Measurements from ENCODE around the gene CLDN22.

DNA sequence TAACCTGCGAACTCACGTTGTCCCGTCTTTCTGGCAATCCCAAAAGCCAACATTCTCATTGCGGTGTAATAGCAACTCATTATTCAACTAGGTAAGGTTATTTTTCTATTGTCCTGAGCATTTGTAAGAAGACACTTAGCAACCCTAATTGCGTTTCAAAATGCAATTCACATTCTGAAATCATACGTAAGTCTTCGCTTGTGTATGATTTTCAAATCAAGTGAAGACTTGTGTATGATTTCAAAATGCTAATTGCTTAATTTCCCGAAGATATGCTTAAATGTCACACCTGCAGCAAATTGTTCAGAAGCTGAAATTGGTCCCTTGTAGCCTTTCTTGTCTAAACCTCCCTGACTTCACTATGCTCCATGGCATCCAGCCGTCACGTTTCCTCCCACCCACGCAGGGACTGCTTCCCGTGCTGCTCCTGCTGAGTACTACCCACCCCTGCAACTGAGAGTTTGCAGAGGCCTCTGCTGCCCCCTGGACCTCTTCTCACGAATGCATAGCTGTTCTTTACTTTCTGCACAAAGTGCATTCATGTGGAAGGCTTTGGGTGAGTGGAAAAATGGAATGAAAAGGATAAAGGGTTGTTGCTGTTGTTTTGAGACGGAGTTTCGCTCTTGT, 43.0 kb upstream of the CLDN22 start:
- TF ChIP-seq, protein P1, sequence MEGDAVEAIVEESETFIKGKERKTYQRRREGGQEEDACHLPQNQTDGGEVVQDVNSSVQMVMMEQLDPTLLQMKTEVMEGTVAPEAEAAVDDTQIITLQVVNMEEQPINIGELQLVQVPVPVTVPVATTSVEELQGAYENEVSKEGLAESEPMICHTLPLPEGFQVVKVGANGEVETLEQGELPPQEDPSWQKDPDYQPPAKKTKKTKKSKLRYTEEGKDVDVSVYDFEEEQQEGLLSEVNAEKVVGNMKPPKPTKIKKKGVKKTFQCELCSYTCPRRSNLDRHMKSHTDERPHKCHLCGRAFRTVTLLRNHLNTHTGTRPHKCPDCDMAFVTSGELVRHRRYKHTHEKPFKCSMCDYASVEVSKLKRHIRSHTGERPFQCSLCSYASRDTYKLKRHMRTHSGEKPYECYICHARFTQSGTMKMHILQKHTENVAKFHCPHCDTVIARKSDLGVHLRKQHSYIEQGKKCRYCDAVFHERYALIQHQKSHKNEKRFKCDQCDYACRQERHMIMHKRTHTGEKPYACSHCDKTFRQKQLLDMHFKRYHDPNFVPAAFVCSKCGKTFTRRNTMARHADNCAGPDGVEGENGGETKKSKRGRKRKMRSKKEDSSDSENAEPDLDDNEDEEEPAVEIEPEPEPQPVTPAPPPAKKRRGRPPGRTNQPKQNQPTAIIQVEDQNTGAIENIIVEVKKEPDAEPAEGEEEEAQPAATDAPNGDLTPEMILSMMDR (IDR thresholded peaks at IDR 0.05; ENCODE audit: poor library complexity) = no peak
- no peak for TF ChIP-seq EZH2 (IDR thresholded peaks at IDR 0.05; ENCODE audit: borderline replicate concordance)

Data from hepatocyte (in vitro differentiated cells).